NAMALWA (cell line): Measurements from ENCODE around the gene OSBPL3.
A peak's percentile ranks its signal among the peaks of the same experiment; 100 is the strongest.
"Not testable (repeated sequence)": the region's sequence is repeated elsewhere in the genome, so short reads cannot be mapped to it uniquely, and the experiment has no call there.

Experiments
- DNase-seq: peaks from one replicate; pipeline ENCODE4 v3.0.0-alpha.2; 2015; ENCODE audit warnings: low spot score

The OSBPL3 gene

GRCh38 chr7:24920451-24921361 is 59.3 kb downstream of the OSBPL3 start:
- DNase-seq: no peak

- DNase-seq: no peak
Measured at GRCh38 chr7:24917510-24918239, 62.3 kb downstream of the OSBPL3 start.

GRCh38 chr7:24916463-24917040 is 63.4 kb downstream of the OSBPL3 start:
- no peak for DNase-seq

GRCh38 chr7:24914465-24914859 is 65.5 kb downstream of the OSBPL3 start:
- DNase-seq: no peak

- no peak for DNase-seq
Measured at GRCh38 chr7:24913801-24914464, 66.0 kb downstream of the OSBPL3 start.

- peak; percentile 31 for DNase-seq
Measured at GRCh38 chr7:24912874-24913514, 67.0 kb downstream of the OSBPL3 start.

GRCh38 chr7:24912424-24912823 is 67.6 kb downstream of the OSBPL3 start:
- DNase-seq: no peak

GRCh38 chr7:24911213-24911603 is 68.8 kb downstream of the OSBPL3 start:
- peak; percentile 62 for DNase-seq

- DNase-seq: no peak
Measured at GRCh38 chr7:24910551-24911212, 69.3 kb downstream of the OSBPL3 start.

GRCh38 chr7:24908727-24909126 is 71.3 kb downstream of the OSBPL3 start:
- DNase-seq: no peak

- no peak for DNase-seq
Measured at GRCh38 chr7:24908166-24908565, 71.8 kb downstream of the OSBPL3 start.

GRCh38 chr7:24907311-24907886 is 72.6 kb downstream of the OSBPL3 start:
- DNase-seq: no peak

GRCh38 chr7:24905996-24906770 is 73.8 kb downstream of the OSBPL3 start:
- DNase-seq: no peak

GRCh38 chr7:24903992-24904391 is 76.0 kb downstream of the OSBPL3 start:
- not testable (repeated sequence) for DNase-seq

- DNase-seq: no peak
Measured at GRCh38 chr7:24903559-24903958, 76.4 kb downstream of the OSBPL3 start.

- no peak for DNase-seq
Measured at GRCh38 chr7:24902931-24903330, 77.0 kb downstream of the OSBPL3 start.

- no peak for DNase-seq
Measured at GRCh38 chr7:24902276-24902675, 77.7 kb downstream of the OSBPL3 start.

- peak; percentile 36 for DNase-seq
Measured at GRCh38 chr7:24899905-24900304, 80.1 kb downstream of the OSBPL3 start.

GRCh38 chr7:24899161-24899560 is 80.8 kb downstream of the OSBPL3 start:
- DNase-seq: no peak

GRCh38 chr7:24898691-24899090 is 81.3 kb downstream of the OSBPL3 start:
- DNase-seq: no peak
